Brain microvascular endothelial cell (primary cell): Measurements from ENCODE around the gene CHST11.

Source experiments
- DNase-seq: peaks from one replicate; pipeline ENCODE4 v3.0.0-alpha.2; 2020
- H3K27ac ChIP-seq: fragments of 250-450 bp; sonication (Bioruptor Pico); 2 replicates; pipeline ENCODE4 v1.5.1; 2020; ENCODE audit warnings: mild to moderate bottlenecking, moderate library complexity
- H3K27me3 ChIP-seq: fragments of 250-450 bp; sonication (Bioruptor Pico); replicated peaks from 2 replicates; pipeline ENCODE4 v1.5.1; 2020; ENCODE audit warnings: mild to moderate bottlenecking
- H3K36me3 ChIP-seq: fragments of 250-450 bp; sonication (Bioruptor Pico); replicated peaks from 2 replicates; pipeline ENCODE4 v1.5.1; 2020; ENCODE audit warnings: mild to moderate bottlenecking
- H3K4me3 ChIP-seq: 2 replicates; pipeline ENCODE4 v1.5.1; 2011; ENCODE audit warnings: low read depth, mild to moderate bottlenecking, control low read depth, low read length, moderate library complexity
- in situ Hi-C: cut with HindIII; loops from 2 replicates; pipeline ENCODE4 v1.10.0; 2017; ENCODE audit warnings: low sequenced_read_pairs, low pct_ligation_motif_present
- TF ChIP-seq, protein P1 (sequence below): IDR thresholded peaks from 2 replicates; pipeline ENCODE4 v1.5.1; 2011; ENCODE audit warnings: low read depth, mild to moderate bottlenecking, moderate library complexity, low read length, control low read depth, inconsistent platforms; ENCODE audit errors: missing control alignments

Gene CHST11

DNA sequence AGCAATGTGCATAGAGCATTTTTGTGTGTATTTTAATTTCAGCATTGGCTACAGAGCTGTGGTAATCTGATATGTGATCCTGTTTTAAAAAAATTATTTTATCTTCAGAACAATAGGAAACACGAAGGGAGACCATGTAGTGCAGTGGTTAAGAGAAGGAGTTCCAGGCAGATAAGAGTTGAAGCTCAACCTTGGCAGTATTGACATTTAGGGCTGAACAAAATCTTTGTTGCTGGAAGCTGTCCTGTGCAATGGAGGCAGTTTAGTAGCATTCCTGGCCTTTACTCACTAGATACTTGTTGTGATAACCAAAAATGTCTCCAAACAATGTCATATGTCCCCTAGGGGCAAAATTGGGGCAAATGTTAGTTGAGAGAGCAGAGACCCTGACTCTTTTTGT, 59.2 kb downstream of the CHST11 start:
- H3K36me3 ChIP-seq, result no peaks in the 10 kb centered on the region
- H3K27me3 ChIP-seq, result no peaks in the 10 kb centered on the region
- TF ChIP-seq, protein P1, sequence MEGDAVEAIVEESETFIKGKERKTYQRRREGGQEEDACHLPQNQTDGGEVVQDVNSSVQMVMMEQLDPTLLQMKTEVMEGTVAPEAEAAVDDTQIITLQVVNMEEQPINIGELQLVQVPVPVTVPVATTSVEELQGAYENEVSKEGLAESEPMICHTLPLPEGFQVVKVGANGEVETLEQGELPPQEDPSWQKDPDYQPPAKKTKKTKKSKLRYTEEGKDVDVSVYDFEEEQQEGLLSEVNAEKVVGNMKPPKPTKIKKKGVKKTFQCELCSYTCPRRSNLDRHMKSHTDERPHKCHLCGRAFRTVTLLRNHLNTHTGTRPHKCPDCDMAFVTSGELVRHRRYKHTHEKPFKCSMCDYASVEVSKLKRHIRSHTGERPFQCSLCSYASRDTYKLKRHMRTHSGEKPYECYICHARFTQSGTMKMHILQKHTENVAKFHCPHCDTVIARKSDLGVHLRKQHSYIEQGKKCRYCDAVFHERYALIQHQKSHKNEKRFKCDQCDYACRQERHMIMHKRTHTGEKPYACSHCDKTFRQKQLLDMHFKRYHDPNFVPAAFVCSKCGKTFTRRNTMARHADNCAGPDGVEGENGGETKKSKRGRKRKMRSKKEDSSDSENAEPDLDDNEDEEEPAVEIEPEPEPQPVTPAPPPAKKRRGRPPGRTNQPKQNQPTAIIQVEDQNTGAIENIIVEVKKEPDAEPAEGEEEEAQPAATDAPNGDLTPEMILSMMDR, result no peak
- no peak for DNase-seq
- in situ Hi-C loops, result no loop called here
- H3K27ac ChIP-seq, result no peak overlapping the region
- H3K4me3 ChIP-seq, result no peak overlapping the region

DNA sequence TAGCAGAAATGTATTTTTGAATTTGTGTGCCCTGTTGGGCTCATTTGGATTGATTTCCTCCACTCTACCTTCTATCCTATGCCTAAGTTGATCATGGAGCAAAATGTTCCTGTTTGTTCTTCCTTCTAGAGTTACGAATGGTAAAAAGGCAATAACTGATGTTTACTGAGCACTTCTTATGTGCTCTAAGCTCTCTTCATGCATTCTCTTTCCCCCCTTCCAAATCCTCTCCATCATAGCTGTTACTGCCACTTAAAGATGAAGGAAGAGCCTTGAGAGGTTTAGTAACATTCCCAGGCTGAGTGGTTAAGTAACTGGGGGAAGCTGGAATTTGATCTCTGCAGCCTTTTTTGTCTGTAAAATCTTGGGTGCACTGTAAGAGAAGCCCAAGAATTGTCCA, 60.1 kb downstream of the CHST11 start:
- TF ChIP-seq, protein P1, result no peak
- DNase-seq, result no peak
- H3K27ac ChIP-seq, result no peak overlapping the region
- in situ Hi-C loops, result no loop called here
- no peaks in the 10 kb centered on the region for H3K27me3 ChIP-seq
- no peak overlapping the region for H3K4me3 ChIP-seq
- no peaks in the 10 kb centered on the region for H3K36me3 ChIP-seq

DNA sequence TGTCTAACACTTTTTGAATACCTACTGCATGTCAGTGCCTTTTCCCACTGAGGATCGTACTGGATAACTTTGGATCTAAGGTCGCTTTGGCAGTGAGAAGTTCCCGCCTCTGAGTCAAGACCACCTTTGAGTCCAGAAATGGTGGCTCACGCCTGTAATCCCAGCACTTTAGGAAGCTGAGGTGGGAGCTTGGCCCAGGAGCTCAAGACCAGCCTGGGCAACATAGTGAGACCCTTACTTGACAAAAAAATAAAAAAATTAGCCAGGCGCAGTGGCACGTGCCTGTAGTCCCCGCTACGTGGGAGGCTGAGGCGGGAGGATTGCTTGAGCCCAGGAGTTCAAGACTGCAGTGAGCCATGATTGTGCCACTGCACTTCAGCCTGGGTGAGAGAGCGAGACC, 61.1 kb downstream of the CHST11 start:
- Histone ChIP-seq H3K4me3 (no peak overlapping the region), H3K27me3 (no peaks in the 10 kb centered on the region), H3K36me3 (no peaks in the 10 kb centered on the region), H3K27ac (no peak overlapping the region)
- DNase-seq, result no peak
- in situ Hi-C loops, result no loop called here
- TF ChIP-seq, protein P1, result no peak

DNA sequence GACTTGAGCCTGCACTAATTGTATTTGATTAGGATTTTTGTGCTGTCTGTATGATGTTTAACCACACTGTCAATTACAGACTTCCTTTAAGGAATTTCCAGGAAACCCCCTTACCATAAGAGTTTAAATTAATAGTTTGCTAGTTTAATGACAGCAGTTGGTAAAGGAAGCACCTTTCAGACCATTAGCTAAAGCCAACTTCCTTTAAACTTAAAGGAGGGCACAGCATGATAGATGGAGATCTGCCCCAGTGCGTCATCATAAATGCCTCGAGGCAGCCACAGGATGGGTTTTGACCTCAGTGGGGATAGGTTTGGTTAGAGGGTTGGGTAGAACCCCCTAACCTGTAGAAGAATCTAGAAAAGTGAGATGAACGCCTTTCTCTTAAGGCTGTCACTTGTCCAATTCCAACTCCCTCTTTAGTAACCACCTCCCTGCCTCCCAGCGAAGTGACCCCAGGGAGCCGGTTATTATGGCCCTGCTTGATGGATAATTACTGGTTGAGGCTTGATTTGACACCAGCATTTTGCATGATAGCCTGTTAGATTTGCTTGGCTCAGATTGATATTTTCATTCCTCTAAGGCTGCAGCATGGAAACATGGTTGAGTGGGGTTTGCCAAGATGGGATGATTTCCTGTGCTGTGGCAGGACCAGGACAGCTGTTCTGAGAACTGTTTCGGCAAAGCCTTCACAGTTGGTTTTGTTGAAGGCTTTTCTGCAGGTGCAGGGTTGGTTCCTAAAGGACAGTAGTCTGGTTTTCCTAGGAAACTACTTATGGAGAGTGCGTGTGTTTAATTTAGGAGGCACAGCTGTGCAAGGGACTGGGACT, 62.7 kb downstream of the CHST11 start:
- in situ Hi-C loops, result no loop called here
- DNase-seq, result no peak
- no peak overlapping the region for H3K4me3 ChIP-seq

DNA sequence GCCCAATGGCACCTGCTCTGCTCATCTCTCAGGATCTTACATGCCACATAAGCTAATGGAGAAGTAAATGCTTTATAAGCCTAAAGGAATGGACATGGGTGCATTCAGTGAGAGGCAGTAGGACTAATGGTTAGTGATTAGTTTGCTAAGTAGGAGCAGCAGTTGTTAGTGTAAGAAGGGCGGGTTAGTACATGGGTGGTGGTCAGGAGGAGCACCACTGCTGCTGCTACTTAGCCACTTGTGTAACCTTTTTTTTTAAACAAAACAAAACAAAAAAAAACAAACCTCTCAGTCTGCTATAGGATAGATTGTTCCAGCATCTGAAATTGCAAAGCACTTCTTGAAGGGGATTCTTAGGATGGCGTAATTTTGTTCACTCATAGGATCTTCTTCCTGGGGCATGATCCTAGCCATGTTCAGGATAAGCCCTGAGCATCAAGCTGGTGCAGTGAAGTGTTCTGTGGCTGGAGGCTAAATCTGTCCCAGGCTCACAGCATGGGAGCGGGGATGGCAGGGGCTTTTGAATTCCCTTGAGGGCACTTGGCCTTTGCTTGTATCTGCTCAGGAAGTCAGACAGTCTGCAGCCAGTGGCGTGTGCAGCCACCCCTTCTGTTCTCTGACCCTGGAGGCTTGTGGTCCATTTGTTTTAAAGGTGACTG, 63.6 kb downstream of the CHST11 start:
- DNase-seq, result no peak
- H3K36me3 ChIP-seq, result no peaks in the 10 kb centered on the region
- in situ Hi-C loops, result no loop called here
- TF ChIP-seq, protein P1, result no peak
- H3K27ac ChIP-seq, result no peak overlapping the region
- H3K4me3 ChIP-seq, result no peak overlapping the region
- H3K27me3 ChIP-seq, result no peaks in the 10 kb centered on the region

More for the DNA sequence above, 62.7 kb downstream of the CHST11 start:
- Histone ChIP-seq H3K36me3 (no peaks in the 10 kb centered on the region), H3K27ac (no peak overlapping the region), H3K27me3 (no peaks in the 10 kb centered on the region)
- TF ChIP-seq, protein P1, result no peak

DNA sequence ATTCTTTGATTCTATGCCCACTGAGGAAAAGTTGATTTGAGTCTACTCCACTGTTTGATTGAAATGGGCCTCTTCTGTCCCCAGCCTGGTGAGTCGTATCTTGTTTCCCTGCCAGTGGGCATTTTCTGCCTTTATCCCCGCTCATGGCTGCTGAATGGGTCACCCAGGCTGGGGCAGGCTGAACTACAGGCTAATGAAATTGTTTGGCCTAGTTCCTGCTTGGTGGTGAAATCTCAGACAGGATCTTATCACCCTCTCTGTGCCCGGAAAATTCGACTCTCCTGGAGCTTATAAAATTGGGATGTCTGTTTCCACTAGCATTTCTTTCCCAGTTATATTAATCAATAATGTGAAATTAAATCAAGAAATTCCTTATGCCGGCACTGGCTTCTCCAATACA, 65.0 kb downstream of the CHST11 start:
- Histone ChIP-seq H3K27me3 (no peaks in the 10 kb centered on the region), H3K4me3 (no peak overlapping the region), H3K27ac (no peak overlapping the region), H3K36me3 (no peaks in the 10 kb centered on the region)
- TF ChIP-seq, protein P1, result no peak
- in situ Hi-C loops, result no loop called here
- DNase-seq, result no peak
